A673 (cell line): ENCODE measurements around the gene SF3B3. TPM values are rescaled to one million over a fixed set of nuclear protein-coding genes. Genes with fewer than 3 reads are reported as not detected.

Source experiments
- BruUV-seq: library from RNA; stranded (reverse); fragments of 400-500 nt; replicated peaks from 2 replicates; lab custom pipeline; 2021; lab: Mats Ljungman, UMichigan
- CTCF ChIA-PET: fragments of 300-600 bp; sonication (Branson Sonifier 250); formaldehyde crosslinking; loops from one replicate; lab custom pipeline; 2022; ENCODE audit warnings: antibody characterized with exemption; lab: Charles Lee
- POLR2A ChIA-PET: fragments of 300-600 bp; sonication (Branson Sonifier 250); formaldehyde crosslinking; loops from one replicate; lab custom pipeline; 2022; ENCODE audit warnings: antibody characterized with exemption; ENCODE audit not compliant: low non-redundant PET; lab: Charles Lee
- DNase-seq: peaks from one replicate; pipeline ENCODE4 v3.0.0-alpha.2; 2015; ENCODE audit warnings: low spot score
- H3K27ac ChIP-seq: fragments of 200-600 bp; sonication (generic); 2 replicates; pipeline ENCODE4 v1.5.1; 2016; ENCODE audit warnings: mixed run types, low read depth, mild to moderate bottlenecking, mixed read lengths, antibody characterized with exemption, low read length; ENCODE audit not compliant: poor library complexity, severe bottlenecking
- H3K27me3 ChIP-seq: fragments of 200-600 bp; sonication (generic); replicated peaks from 2 replicates; pipeline ENCODE4 v1.6.1; 2017; ENCODE audit warnings: mixed run types, low read depth, mild to moderate bottlenecking, mixed read lengths, antibody characterized with exemption, low read length; ENCODE audit not compliant: insufficient read depth, poor library complexity
- H3K36me3 ChIP-seq: fragments of 200-600 bp; sonication (generic); 2 replicates; pipeline ENCODE4 v1.6.1; 2016; ENCODE audit warnings: mixed run types, mild to moderate bottlenecking, mixed read lengths, antibody characterized with exemption, low read length; ENCODE audit not compliant: insufficient read depth, poor library complexity, severe bottlenecking
- H3K4me1 ChIP-seq: fragments of 200-600 bp; sonication (generic); 2 replicates; pipeline ENCODE4 v1.6.1; 2017; ENCODE audit warnings: mixed run types, mild to moderate bottlenecking, mixed read lengths, antibody characterized with exemption, low read length; ENCODE audit not compliant: insufficient read depth, poor library complexity, severe bottlenecking
- H3K4me3 ChIP-seq: fragments of 200-600 bp; sonication (generic); 2 replicates; pipeline ENCODE4 v1.5.1; 2016; ENCODE audit warnings: low read depth, mixed run types, mild to moderate bottlenecking, mixed read lengths, low read length; ENCODE audit not compliant: poor library complexity, severe bottlenecking
- H3K9me3 ChIP-seq: fragments of 200-600 bp; sonication (generic); 2 replicates; pipeline ENCODE4 v1.6.1; 2016; ENCODE audit warnings: mixed run types, low read depth, mild to moderate bottlenecking, mixed read lengths, antibody characterized with exemption, low read length; ENCODE audit not compliant: poor library complexity, severe bottlenecking
- EZH2 ChIP-seq: fragments of 200-600 bp; sonication (generic); IDR thresholded peaks from 2 replicates; pipeline ENCODE4 v1.6.1; 2017; ENCODE audit warnings: borderline replicate concordance, low read depth, mild to moderate bottlenecking, mixed read lengths, antibody characterized with exemption, low read length; ENCODE audit not compliant: poor library complexity, severe bottlenecking
- intact Hi-C: fragments of 100-400 bp; cut with micrococcal nuclease; formaldehyde crosslinking; loops from one replicate; pipeline ENCODE4 v1.10.0; 2022; ENCODE audit not compliant: unreplicated experiment
- total RNA-seq: library from RNA; stranded (reverse); gene quantifications from 2 replicates; pipeline ENCODE4 v1.2.3, GENCODE V29; 2021
- TF ChIP-seq, protein P1 (sequence below): fragments of 300-800, 200-600 bp; sonication (generic); conservative IDR thresholded peaks from 2 replicates; pipeline ENCODE4 v1.5.1; 2017; ENCODE audit warnings: low read depth, mild to moderate bottlenecking, antibody characterized with exemption, low read length, moderate library complexity, mixed read lengths

Gene SF3B3
- total RNA-seq, 1 experiment from 2014 or later, result 571 TPM

GRCh38 chr16:70598937-70599503 lies 75.4 kb downstream of the SF3B3 start:
- Histone ChIP-seq H3K36me3 (no peaks in the 10 kb centered on the region), H3K9me3 (no peaks in the 10 kb centered on the region), H3K4me1 (no peaks in the 10 kb centered on the region), H3K4me3 (no peak overlapping the region), H3K27ac (no peak overlapping the region), H3K27me3 (no peaks in the 10 kb centered on the region)
- POLR2A ChIA-PET, result no interaction called here
- CTCF ChIA-PET, result no interaction called here
- BruUV-seq, result no TSS peak
- no peak for DNase-seq
- intact Hi-C loops, result no loop called here
- TF ChIP-seq, protein P1, sequence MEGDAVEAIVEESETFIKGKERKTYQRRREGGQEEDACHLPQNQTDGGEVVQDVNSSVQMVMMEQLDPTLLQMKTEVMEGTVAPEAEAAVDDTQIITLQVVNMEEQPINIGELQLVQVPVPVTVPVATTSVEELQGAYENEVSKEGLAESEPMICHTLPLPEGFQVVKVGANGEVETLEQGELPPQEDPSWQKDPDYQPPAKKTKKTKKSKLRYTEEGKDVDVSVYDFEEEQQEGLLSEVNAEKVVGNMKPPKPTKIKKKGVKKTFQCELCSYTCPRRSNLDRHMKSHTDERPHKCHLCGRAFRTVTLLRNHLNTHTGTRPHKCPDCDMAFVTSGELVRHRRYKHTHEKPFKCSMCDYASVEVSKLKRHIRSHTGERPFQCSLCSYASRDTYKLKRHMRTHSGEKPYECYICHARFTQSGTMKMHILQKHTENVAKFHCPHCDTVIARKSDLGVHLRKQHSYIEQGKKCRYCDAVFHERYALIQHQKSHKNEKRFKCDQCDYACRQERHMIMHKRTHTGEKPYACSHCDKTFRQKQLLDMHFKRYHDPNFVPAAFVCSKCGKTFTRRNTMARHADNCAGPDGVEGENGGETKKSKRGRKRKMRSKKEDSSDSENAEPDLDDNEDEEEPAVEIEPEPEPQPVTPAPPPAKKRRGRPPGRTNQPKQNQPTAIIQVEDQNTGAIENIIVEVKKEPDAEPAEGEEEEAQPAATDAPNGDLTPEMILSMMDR, result no peak
- no peak for TF ChIP-seq EZH2

- H3K27me3 ChIP-seq, result no peaks in the 10 kb centered on the region
- H3K36me3 ChIP-seq, result no peaks in the 10 kb centered on the region
- ChIA-PET POLR2A (no interaction called here), CTCF (no interaction called here)
- H3K27ac ChIP-seq, result no peak overlapping the region
- TF ChIP-seq EZH2, result no peak
- TF ChIP-seq, protein P1, result no peak
- H3K4me3 ChIP-seq, result no peak overlapping the region
- no peaks in the 10 kb centered on the region for H3K4me1 ChIP-seq
- intact Hi-C loops, result no loop called here
- H3K9me3 ChIP-seq, result no peaks in the 10 kb centered on the region
- BruUV-seq, result no TSS peak
- no peak for DNase-seq
Observed at GRCh38 chr16:70600730-70601129, 77.1 kb downstream of the SF3B3 start.

DNA sequence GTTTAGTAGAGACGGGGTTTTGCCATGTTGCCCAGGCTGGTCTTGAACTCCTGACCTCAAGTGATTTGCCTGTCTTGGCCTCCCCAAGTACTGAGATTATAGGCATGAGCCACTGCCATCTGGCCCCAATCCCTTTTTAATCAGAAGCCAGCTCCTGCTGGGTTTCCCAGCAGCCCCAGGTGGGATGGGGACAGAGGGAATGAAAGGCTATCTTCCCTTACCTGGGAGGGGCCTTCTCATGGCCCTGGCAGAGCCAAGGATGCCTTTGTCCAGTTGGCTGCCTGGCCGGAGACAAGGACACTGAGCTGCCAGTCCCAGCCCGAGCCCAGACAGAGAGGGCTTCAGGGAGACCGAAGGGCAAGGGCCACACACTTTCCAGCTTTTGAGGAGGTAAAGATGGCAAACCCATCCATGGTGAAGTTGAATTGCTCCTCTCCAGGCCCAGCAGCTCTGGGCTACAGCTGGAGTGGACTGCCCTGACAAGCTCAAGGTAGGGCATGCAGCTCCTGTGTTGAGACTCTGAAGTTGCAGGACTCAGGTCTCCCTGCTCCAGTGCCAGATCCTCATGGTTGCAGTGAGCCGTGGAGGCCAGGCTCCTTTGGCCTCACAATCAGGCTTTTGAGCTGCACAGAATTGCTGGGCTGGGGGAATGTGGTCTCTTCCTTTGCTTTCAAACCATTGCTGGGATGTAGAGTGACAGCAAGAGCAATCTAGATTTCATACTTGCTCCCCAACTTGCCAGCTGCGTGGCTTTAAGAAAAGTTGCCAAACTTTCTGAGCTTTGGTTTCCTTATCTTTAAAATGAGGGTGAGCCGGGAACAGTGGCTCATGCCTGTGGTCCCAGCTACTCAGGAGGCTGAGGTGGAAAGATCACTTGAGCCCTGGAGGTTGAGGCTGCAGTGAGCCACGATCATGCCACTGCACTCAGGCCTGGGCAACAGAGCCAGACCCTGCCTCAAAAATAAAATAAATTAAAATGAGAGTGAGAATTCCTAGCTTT lies 78.3 kb downstream of the SF3B3 start:
- intact Hi-C loops, result no loop called here
- DNase-seq, result no peak
- no peaks in the 10 kb centered on the region for H3K36me3 ChIP-seq
- POLR2A ChIA-PET, result interaction anchor here (0.6 kb wide), 1 partner anchor 216 kb away, joined by 12 read pairs; no protein-coding TSS in a partner anchor
- no peaks in the 10 kb centered on the region for H3K4me1 ChIP-seq
- H3K27ac ChIP-seq, result no peak overlapping the region
- no peak overlapping the region for H3K4me3 ChIP-seq
- H3K27me3 ChIP-seq, result no peaks in the 10 kb centered on the region
- CTCF ChIA-PET, result no interaction called here
- no TSS peak for BruUV-seq
- TF ChIP-seq EZH2, result no peak
- TF ChIP-seq, protein P1, result no peak
- H3K9me3 ChIP-seq, result no peaks in the 10 kb centered on the region
